ENCODE results near the gene ABCC6.
"Not testable (repeated sequence)": the region's sequence is repeated elsewhere in the genome, so short reads cannot be mapped to it uniquely, and the experiment has no call there.

The ABCC6 gene

GRCh38 chr16:16107839-16108238 is 115.5 kb downstream of the ABCC6 start:
- DNase-seq: no peak

GRCh38 chr16:16106466-16106865 is 116.8 kb downstream of the ABCC6 start:
- no peak for DNase-seq

- DNase-seq: no peak
These were observed 117.6 kb downstream of the ABCC6 start for GRCh38 chr16:16105646-16106045.

GRCh38 chr16:16104804-16105141 is 118.5 kb downstream of the ABCC6 start:
- not testable (repeated sequence) for DNase-seq

- DNase-seq: not testable (repeated sequence)
These were observed 119.0 kb downstream of the ABCC6 start for GRCh38 chr16:16104132-16104803.

GRCh38 chr16:16102738-16103137 is 120.6 kb downstream of the ABCC6 start:
- no peak for DNase-seq

- DNase-seq: no peak
These were observed 121.7 kb downstream of the ABCC6 start for GRCh38 chr16:16101585-16101984.

GRCh38 chr16:16100631-16101030 is 122.7 kb downstream of the ABCC6 start:
- no peak for DNase-seq

GRCh38 chr16:16099320-16099719 is 124.0 kb downstream of the ABCC6 start:
- DNase-seq: no peak

All from activated naive CD4-positive, alpha-beta T cell (primary cell).